Measurements from ENCODE around the gene POLD4. TPM values are rescaled to one million over a fixed set of nuclear protein-coding genes. Genes with fewer than 3 reads are reported as not detected.

The POLD4 gene
- total RNA-seq, 1 donor: 59.4 TPM

GRCh38 chr11:67371911-67372320 lies 18.6 kb upstream of the POLD4 start:
- Histone ChIP-seq H3K4me3 (ENCODE audit: insufficient read depth, low read length) (peak overlapping the region; percentile 85), H3K27ac (ENCODE audit: low read depth, low read length) (peak overlapping the region; percentile 76), H3K36me3 (ENCODE audit: insufficient read depth, low read length) (no peaks in the 10 kb centered on the region), H3K79me2 (ENCODE audit: insufficient read depth, low read length) (peaks cover 60% of the 10 kb centered on the region), H3K4me1 (ENCODE audit: insufficient read depth, low read length) (peaks cover 69% of the 10 kb centered on the region), H3K9me3 (ENCODE audit: low read depth, low read length) (no peaks in the 10 kb centered on the region), H3K4me2 (ENCODE audit: insufficient read depth, low read length) (peak overlapping the region; percentile 88), H2AFZ (ENCODE audit: low read length) (no peak overlapping the region), H4K20me1 (ENCODE audit: insufficient read depth, low read length) (peaks cover 45% of the 10 kb centered on the region), H3K27me3 (ENCODE audit: insufficient read depth, low read length) (no peaks in the 10 kb centered on the region)
- TF ChIP-seq CTCF (IDR thresholded peaks at IDR 0.05; ENCODE audit: extremely low read depth, low read depth, low read length): no peak
- DNase-seq (ENCODE audit: insufficient read length, low spot score, missing footprints): no peak

- H3K4me1 ChIP-seq (ENCODE audit: insufficient read depth, low read length): peaks cover 74% of the 10 kb centered on the region
- H3K36me3 ChIP-seq (ENCODE audit: insufficient read depth, low read length): no peaks in the 10 kb centered on the region
- H3K27ac ChIP-seq (ENCODE audit: low read depth, low read length): peak overlapping the region; percentile 76
- peaks cover 50% of the 10 kb centered on the region for H4K20me1 ChIP-seq (ENCODE audit: insufficient read depth, low read length)
- H3K79me2 ChIP-seq (ENCODE audit: insufficient read depth, low read length): peaks cover 65% of the 10 kb centered on the region
- peak overlapping the region; percentile 85 for H3K4me3 ChIP-seq (ENCODE audit: insufficient read depth, low read length)
- peak; percentile 95 for DNase-seq (ENCODE audit: insufficient read length, low spot score, missing footprints)
- H3K9me3 ChIP-seq (ENCODE audit: low read depth, low read length): no peaks in the 10 kb centered on the region
- H3K4me2 ChIP-seq (ENCODE audit: insufficient read depth, low read length): peak overlapping the region; percentile 88
- H2AFZ ChIP-seq (ENCODE audit: low read length): no peak overlapping the region
- no peaks in the 10 kb centered on the region for H3K27me3 ChIP-seq (ENCODE audit: insufficient read depth, low read length)
- TF ChIP-seq CTCF (IDR thresholded peaks at IDR 0.05; ENCODE audit: extremely low read depth, low read depth, low read length): peak; percentile 61
These were observed 18.0 kb upstream of the POLD4 start for GRCh38 chr11:67371189-67371910.

GRCh38 chr11:67370351-67371076 lies 17.2 kb upstream of the POLD4 start:
- H3K4me2 ChIP-seq (ENCODE audit: insufficient read depth, low read length): peak overlapping the region; percentile 88
- H3K27me3 ChIP-seq (ENCODE audit: insufficient read depth, low read length): no peaks in the 10 kb centered on the region
- peak overlapping the region; percentile 76 for H3K27ac ChIP-seq (ENCODE audit: low read depth, low read length)
- peaks cover 68% of the 10 kb centered on the region for H3K4me1 ChIP-seq (ENCODE audit: insufficient read depth, low read length)
- H2AFZ ChIP-seq (ENCODE audit: low read length): no peak overlapping the region
- peak overlapping the region; percentile 85 for H3K4me3 ChIP-seq (ENCODE audit: insufficient read depth, low read length)
- peaks cover 59% of the 10 kb centered on the region for H4K20me1 ChIP-seq (ENCODE audit: insufficient read depth, low read length)
- H3K79me2 ChIP-seq (ENCODE audit: insufficient read depth, low read length): peaks cover 74% of the 10 kb centered on the region
- TF ChIP-seq CTCF (IDR thresholded peaks at IDR 0.05; ENCODE audit: extremely low read depth, low read depth, low read length): no peak
- peak; percentile 94 for DNase-seq (ENCODE audit: insufficient read length, low spot score, missing footprints)
- peaks cover 5% of the 10 kb centered on the region for H3K36me3 ChIP-seq (ENCODE audit: insufficient read depth, low read length)
- no peaks in the 10 kb centered on the region for H3K9me3 ChIP-seq (ENCODE audit: low read depth, low read length)

- peak overlapping the region; percentile 10 for H3K4me3 ChIP-seq (ENCODE audit: insufficient read depth, low read length)
- H3K79me2 ChIP-seq (ENCODE audit: insufficient read depth, low read length): peaks cover 80% of the 10 kb centered on the region
- no peak for TF ChIP-seq CTCF (IDR thresholded peaks at IDR 0.05; ENCODE audit: extremely low read depth, low read depth, low read length)
- peaks cover 12% of the 10 kb centered on the region for H3K36me3 ChIP-seq (ENCODE audit: insufficient read depth, low read length)
- peaks cover 65% of the 10 kb centered on the region for H4K20me1 ChIP-seq (ENCODE audit: insufficient read depth, low read length)
- H3K4me2 ChIP-seq (ENCODE audit: insufficient read depth, low read length): peak overlapping the region; percentile 48
- peak overlapping the region; percentile 66 for H3K27ac ChIP-seq (ENCODE audit: low read depth, low read length)
- H3K27me3 ChIP-seq (ENCODE audit: insufficient read depth, low read length): no peaks in the 10 kb centered on the region
- peak; percentile 95 for DNase-seq (ENCODE audit: insufficient read length, low spot score, missing footprints)
- no peaks in the 10 kb centered on the region for H3K9me3 ChIP-seq (ENCODE audit: low read depth, low read length)
- no peak overlapping the region for H2AFZ ChIP-seq (ENCODE audit: low read length)
- peaks cover 65% of the 10 kb centered on the region for H3K4me1 ChIP-seq (ENCODE audit: insufficient read depth, low read length)
These were observed 16.5 kb upstream of the POLD4 start for GRCh38 chr11:67369801-67370284.
